ENCODE data around the gene IRGC. TPM values are rescaled to one million over a fixed set of nuclear protein-coding genes. Genes with fewer than 3 reads are reported as not detected.

IRGC gene
- polyA plus RNA-seq, 3 donors, result not detected

DNA sequence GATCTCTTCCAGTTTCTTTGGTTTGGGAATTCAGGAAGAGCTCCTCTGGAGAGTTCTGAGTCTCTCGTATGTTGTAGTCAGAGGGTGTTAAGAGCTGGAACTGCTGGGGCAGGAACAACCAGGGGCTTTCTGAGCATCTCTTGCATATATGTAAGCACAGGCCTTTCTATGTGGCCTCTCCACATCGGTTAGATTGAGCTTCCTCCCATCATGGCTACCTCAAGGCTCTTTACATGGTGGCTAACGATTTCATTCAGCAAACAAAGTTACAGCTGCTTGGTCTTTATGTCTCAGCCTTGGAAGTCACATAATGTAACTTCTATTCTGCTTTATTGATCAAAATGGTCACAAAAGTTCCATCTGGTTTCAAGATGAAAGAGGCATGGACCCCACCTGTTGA is 25.4 kb upstream of the IRGC start:
- no peak for DNase-seq (ENCODE audit: low read depth in 3 of 3, low spot score in 2 of 3)

DNA sequence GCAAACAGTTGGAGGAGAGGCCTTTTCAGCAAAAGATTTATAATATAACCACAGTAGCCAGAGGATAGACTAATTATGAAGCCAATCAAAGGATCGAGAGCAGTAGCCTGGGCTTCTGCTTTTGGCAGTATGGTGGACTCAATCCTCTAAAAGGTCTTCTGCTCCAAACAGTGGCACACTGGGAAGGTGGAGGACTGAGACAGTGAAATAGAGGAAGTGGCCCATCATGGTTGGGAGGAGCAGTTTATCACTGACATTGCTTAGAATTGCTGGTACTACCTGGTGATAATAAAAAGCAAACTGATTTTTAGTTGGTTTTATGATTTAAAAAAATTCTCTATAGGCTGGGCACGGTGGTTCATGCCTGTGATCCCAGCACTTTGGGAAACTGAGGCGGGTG is 25.0 kb upstream of the IRGC start:
- no peak for DNase-seq (ENCODE audit: low read depth in 3 of 3, low spot score in 2 of 3)

DNA sequence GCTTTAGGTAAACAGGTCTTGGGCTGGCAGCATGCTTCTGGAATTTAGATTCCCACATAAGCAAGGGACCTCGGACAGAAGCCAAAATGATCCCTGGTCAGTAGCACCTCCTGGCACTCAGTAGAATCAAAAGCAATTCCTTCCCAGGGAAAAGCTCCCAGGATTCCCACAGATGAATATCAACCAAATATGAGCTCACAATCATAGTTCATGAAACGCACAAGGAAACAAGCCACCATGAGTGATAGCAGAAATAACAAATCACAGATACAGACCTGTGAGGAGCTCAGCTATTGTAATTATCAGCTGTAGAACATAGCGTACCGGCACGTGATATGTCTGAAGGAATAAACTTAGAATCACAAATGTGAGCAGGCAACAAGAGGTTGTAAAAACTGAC is 24.1 kb upstream of the IRGC start:
- DNase-seq (ENCODE audit: low read depth in 3 of 3, low spot score in 2 of 3), result no peak

GRCh38 chr19:43692385-43692784 is 23.5 kb upstream of the IRGC start:
- no peak for DNase-seq (ENCODE audit: low read depth in 3 of 3, low spot score in 2 of 3)

DNA sequence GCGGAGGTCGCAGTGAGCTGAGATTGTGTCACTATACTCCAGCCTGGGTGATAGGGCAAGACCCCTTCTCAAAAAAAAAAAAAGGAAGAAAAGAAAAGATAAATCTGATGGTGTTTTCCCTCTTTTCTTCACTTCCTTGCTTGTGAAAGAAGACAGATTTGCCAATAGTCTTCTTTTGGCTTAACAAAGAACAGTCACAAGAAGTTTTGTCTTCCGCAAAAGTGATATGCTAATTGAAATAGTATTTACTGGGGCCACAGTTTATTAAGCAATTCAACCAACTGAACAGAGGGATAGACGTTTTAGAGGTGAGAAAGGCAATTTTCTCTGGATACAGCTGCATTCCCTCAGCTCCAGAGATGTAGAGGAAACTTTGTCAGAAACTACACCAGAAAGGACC is 23.0 kb upstream of the IRGC start:
- DNase-seq (ENCODE audit: low read depth in 3 of 3, low spot score in 2 of 3), result no peak

GRCh38 chr19:43694553-43694952 is 21.3 kb upstream of the IRGC start:
- no peak for DNase-seq (ENCODE audit: low read depth in 3 of 3, low spot score in 2 of 3)

DNA sequence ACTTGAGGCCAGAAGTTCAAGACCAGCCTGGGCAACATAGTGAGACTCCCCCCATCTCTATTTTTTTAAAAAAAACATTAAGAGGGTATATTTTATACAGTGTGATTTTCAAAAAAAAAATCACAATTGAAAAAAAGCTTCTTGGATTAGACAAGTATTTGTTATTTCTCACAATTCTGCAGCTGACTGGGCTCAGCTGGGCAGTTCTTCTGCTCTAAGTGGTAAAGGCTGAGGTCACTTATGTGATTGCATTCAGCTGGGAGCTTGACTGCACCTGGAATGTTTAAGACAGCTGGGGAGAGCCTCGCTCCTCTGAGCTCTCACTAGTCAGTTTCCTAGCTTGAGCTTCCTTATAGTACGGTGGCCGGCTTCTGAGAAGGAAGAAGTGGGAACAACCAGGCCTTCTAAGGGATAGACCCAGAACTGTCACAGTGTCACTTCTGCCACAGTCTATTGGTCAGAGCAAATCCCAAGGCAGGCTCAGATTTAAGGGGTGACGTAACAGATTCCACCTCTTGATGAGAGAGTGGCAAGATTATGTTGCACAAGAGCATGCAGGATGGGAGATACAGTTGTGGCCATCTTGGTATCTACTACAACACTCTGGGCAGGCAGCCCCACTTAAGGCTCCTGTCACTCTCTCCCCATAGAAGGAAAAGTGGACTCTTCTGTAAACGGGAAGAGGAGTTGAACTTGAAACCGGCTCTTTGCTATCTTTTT is 19.7 kb upstream of the IRGC start:
- no peak for DNase-seq (ENCODE audit: low read depth in 3 of 3, low spot score in 2 of 3)

DNA sequence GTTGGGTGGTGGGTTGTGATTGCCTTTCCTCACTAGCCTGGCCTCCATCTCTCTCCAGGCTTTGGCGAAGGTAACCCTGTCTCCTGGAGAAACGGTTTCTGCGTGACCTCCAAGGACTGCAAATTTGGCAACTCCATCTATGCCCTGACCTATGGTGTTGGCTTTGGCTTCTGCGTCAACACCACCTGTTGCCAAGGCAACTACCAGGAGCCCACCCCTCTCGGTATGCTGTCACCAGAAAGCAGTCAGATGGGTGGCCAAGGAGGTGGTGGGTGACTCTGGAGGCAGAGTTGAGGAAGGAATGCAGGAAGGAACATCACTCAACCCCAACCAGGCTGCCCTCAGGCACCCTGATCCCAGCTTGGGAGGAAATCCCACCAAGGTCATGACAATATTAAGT is 18.6 kb upstream of the IRGC start:
- no peak for DNase-seq (ENCODE audit: low read depth in 3 of 3, low spot score in 2 of 3)

- peak in 1 of 3 donors; percentile 26 for DNase-seq (ENCODE audit: low read depth in 3 of 3, low spot score in 2 of 3)
These were observed 16.1 kb upstream of the IRGC start for GRCh38 chr19:43699506-43700394.

GRCh38 chr19:43700395-43701000 is 15.4 kb upstream of the IRGC start:
- DNase-seq (ENCODE audit: low read depth in 3 of 3, low spot score in 2 of 3), result no peak

DNA sequence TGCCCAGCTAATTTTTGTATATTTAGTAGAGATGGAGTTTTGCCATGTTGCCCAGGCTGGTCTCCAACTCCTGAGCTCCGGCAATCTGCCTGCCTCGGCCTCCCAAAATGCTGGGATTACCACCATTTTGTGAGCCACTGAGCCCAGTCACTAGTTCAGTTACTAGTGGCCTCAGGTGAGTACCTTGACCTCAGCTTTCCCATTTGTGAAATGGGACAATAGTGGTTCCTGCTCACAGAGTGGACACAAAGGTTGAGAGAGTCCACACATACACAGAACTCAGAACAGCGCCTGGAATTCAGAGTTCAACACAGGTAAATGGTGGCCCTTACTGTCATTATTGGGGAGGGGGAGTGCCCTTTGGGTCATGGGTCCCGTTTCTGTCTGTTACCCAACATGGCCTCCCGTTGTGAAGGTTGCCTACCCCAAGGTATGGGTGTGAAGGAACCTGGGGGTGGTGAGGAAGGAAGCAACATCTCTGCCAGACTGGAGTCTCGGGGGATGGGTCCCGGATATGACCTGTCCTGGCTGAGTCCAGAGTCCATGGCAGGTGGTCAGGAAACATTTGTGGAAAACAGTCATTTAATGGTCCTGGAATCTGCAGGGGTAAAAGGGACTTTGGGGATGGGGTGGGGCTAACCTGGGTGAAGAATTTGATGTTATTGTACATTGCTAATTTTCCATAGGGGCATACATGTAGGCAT is 11.7 kb upstream of the IRGC start:
- no peak for DNase-seq (ENCODE audit: low read depth in 3 of 3, low spot score in 2 of 3)

- DNase-seq (ENCODE audit: low read depth in 3 of 3, low spot score in 2 of 3), result no peak
These were observed 10.1 kb upstream of the IRGC start for GRCh38 chr19:43705729-43706128.

- no peak for DNase-seq (ENCODE audit: low read depth in 3 of 3, low spot score in 2 of 3)
These were observed 8.6 kb upstream of the IRGC start for GRCh38 chr19:43707158-43707712.

DNA sequence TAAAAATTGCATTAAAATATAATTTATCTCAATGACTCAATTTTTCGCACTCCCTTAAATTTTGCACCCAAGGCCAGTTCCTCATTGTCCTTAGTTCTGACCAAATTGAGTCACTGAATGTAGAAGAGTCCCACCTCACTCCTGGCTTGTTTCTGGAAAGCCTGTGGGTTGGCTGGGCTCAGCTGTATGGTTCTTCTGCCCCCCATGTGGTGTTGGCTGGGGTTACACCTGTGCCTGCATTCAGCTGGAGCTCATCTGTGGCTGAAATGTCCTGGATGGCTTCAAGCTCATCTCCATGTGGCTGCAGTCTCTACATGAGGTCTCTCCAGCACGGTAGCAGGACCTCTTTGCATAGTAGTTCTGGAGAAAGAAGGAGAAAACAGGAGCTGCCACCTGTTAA is 7.2 kb upstream of the IRGC start:
- DNase-seq (ENCODE audit: low read depth in 3 of 3, low spot score in 2 of 3), result no peak

DNA sequence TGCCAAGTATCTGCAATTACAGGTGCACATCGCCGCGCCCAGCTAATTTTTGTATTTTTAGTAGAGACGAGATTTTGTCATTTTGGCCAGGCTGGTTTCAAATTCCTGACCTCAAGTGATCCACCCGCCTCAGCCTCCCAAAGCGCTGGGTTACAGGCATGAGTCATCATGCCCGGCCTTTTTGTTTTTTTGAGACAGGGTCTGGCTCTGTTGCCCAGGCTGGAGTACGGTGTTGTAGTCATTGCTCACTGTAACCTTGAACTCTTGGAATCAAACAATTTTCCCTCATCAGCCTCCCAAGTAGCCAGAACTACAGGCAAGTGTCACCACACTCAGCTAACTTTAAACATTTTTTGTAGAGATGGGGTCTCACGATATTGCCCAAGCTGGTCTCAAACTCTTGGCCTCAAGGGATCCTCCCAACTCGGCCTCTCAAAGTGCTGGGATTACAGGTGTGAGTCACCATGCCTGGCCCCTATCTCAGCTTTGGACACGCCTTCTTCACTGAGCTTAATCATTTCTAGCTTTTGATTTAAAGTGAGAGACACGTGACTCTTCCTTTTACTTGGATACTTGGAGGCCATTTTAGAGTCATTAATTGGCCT is 4.0 kb upstream of the IRGC start:
- no peak for DNase-seq (ENCODE audit: low read depth in 3 of 3, low spot score in 2 of 3)

DNA sequence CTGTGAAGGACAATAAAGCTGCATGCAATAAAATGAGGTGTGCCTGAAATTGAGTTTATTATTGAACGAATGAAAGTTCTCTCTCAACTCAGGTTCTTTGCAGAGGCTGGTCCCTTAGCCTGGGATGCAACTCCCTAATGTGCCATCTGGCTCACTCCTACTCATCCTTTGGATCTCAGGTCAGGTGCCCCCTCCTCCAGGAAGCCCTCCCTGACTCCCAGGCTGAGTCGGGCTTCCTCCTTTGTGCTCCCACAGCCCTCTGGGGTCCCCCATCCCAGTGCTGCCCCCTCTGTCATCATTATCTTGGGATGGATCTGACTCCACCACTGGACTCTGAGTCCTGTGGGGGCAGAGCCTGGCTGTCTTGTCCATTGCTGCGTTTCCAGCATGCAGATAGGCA is 2.7 kb upstream of the IRGC start:
- no peak for DNase-seq (ENCODE audit: low read depth in 3 of 3, low spot score in 2 of 3)

- no peak for DNase-seq (ENCODE audit: low read depth in 3 of 3, low spot score in 2 of 3)
These were observed 2.9 kb downstream of the IRGC start for GRCh38 chr19:43718627-43719377.

GRCh38 chr19:43719378-43719868 is 3.5 kb downstream of the IRGC start:
- DNase-seq (ENCODE audit: low read depth in 3 of 3, low spot score in 2 of 3), result no peak

- DNase-seq (ENCODE audit: low read depth in 3 of 3, low spot score in 2 of 3), result no peak
These were observed 4.0 kb downstream of the IRGC start for GRCh38 chr19:43719918-43720317.
